Spleen (tissue), 11 donors: ENCODE results near the gene NBEA. TPM values are rescaled to one million over a fixed set of nuclear protein-coding genes. Genes with fewer than 3 reads are reported as not detected.

ENCODE experiments used
- DNase-seq: peaks from one replicate; pipeline ENCODE4 v3.0.0-alpha.2; 2020
- H3K27ac ChIP-seq, 8 donors: fragments of 200-600 bp; sonication (generic) in 7 of 8; 1 replicate in 4 of 8; 2 replicates in 4 of 8; pipeline versions ENCODE4 v1.5.0 to v1.8.0; 2016 to 2021; ENCODE audit warnings: inconsistent platforms in 4 of 8, mild to moderate bottlenecking in 4 of 8, moderate library complexity in 1 of 8
- H3K27me3 ChIP-seq, 7 donors: fragments of 200-600 bp; sonication (generic) in 6 of 7; replicated peaks in 1 of 7; 1 replicate in 4 of 7; 2 replicates in 3 of 7; pipeline versions ENCODE4 v1.5.0 to v1.8.0; 2016 to 2021; ENCODE audit warnings: inconsistent platforms in 3 of 7, mild to moderate bottlenecking in 1 of 7
- H3K36me3 ChIP-seq, 6 donors: fragments of 200-600 bp; sonication (generic) in 5 of 6; 1 replicate in 4 of 6; 2 replicates in 2 of 6; pipeline versions ENCODE4 v1.5.0 to v1.8.0; 2016 to 2021; ENCODE audit warnings: inconsistent platforms in 2 of 6
- H3K4me1 ChIP-seq, 6 donors: fragments of 200-600 bp; sonication (generic) in 5 of 6; 1 replicate in 3 of 6; 2 replicates in 3 of 6; pipeline versions ENCODE4 v1.5.0 to v1.8.0; 2016 to 2021; ENCODE audit warnings: inconsistent platforms in 3 of 6
- H3K4me3 ChIP-seq, 8 donors: fragments of 200-600 bp; sonication (generic) in 7 of 8; 1 replicate in 4 of 8; 2 replicates in 4 of 8; pipeline versions ENCODE4 v1.5.0 to v1.8.0; 2016 to 2021; ENCODE audit warnings: inconsistent platforms in 4 of 8, mild to moderate bottlenecking in 4 of 8, moderate library complexity in 2 of 8
- H3K9me3 ChIP-seq, 8 donors: fragments of 200-600 bp; sonication (generic) in 7 of 8; 1 replicate in 4 of 8; 2 replicates in 4 of 8; pipeline versions ENCODE4 v1.5.0 to v1.8.0; 2016 to 2021; ENCODE audit warnings: inconsistent platforms in 4 of 8
- POLR2A ChIP-seq, 3 donors: fragments of 450-650 bp; IDR thresholded peaks; one replicate each; pipeline ENCODE4 v1.5.1; 2017; ENCODE audit warnings: antibody characterized with exemption in 3 of 3, mild to moderate bottlenecking in 1 of 3
- POLR2AphosphoS5 ChIP-seq, 3 donors: sonication (generic); formaldehyde crosslinking; IDR thresholded peaks; one replicate each; pipeline ENCODE4 v1.5.1; 2017; ENCODE audit warnings: antibody characterized with exemption in 3 of 3
- WGBS, 5 donors: extraction: QIAGEN DNeasy Blood & Tissue Kit in 3 of 5; methylation state at CpG; one replicate each; pipeline versions ENCODE4 v1.1.5 to v1.1.7; 2013 to 2018; 5-methylcytosine and 5-hydroxymethylcytosine counted together
- intact Hi-C: fragments of 100-400 bp; cut with DNase I; formaldehyde crosslinking; loops from one replicate; pipeline ENCODE4 v1.15.0; 2023; ENCODE audit warnings: low total_unique reads
- polyA plus RNA-seq, 3 donors: library from polyadenylated mRNA; stranded (reverse); fragments of 200-250 nt; gene quantifications; one replicate each; pipeline ENCODE4 v1.2.1, GENCODE V29; 2013
- total RNA-seq, 7 donors: library from RNA; depleted of rRNA in 3 of 7; stranded (reverse); fragments of >200 nt in 3 of 7; fragmentation: NEBNext Ultra II Directional in 4 of 7; extraction: Animal tissue kit (Norgen Biotek cat#: 25700) in 4 of 7; gene quantifications; one replicate each; pipeline versions ENCODE4 v1.1.0 to v1.2.1, GENCODE V29; 2016 to 2021
- TF ChIP-seq, protein P1 (sequence below), 11 experiments: fragments of 200-600 bp in 7 of 11; fragments of 450-650 bp in 4 of 11; sonication (generic) in 4 of 11; IDR thresholded peaks in 8 of 11; conservative IDR thresholded peaks in 3 of 11; 1 replicate in 7 of 11; 2 replicates in 4 of 11; pipeline versions ENCODE4 v1.4.0 to v1.8.0; 2016 to 2021; ENCODE audit warnings: antibody characterized with exemption in 11 of 11, inconsistent platforms in 4 of 11, mild to moderate bottlenecking in 1 of 11
- donor health status: healthy with polysubstance abuse.
- donor health status: DM: no; HTN: no; CAD: no; lungs with moderate emphysema.
- donor health status: DM: no; HTN: no; CAD: no.
- donor health status: Bipolar disorder and iron deficiency.
- donor health status: healthy.
- donor health status: DM: no; HTN: no; CAD: no.
- donor health status: DM: yes; HTN: yes; CAD: no.

NBEA gene
- total and polyA plus RNA-seq, 10 donors, result 1.8 to 27.7 (median 12.9) TPM

DNA sequence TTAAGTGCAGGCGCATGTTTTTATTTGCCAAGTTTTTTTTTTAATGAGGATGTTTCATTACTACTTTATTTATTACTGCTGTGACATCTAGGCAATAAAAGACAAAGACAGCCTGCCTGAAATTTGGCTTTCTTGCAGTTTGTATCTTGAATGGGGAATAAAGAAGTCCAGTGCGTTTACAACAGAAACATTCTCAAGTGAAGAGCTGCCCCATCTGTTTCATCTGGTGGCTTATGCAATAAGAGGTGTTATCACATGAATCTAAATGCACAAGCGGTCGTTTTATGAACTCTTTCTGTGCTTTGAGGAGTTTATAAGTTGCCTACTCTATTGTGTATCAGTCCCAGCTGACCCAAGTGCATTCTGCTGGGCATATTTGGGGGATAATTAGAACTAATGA lies 547.0 kb downstream of the NBEA start:
- H3K27ac ChIP-seq, result no peak overlapping the region
- intact Hi-C loops, result no loop called here
- no peaks in the 10 kb centered on the region for H3K36me3 ChIP-seq
- 77 to 94% (median 85%) methylated on average over 4 of the region's 4 CpGs for WGBS, 5 donors
- no peaks in the 10 kb centered on the region for H3K27me3 ChIP-seq
- TF ChIP-seq POLR2A (IDR thresholded peaks at IDR 0.05), result no peak
- no peak for TF ChIP-seq POLR2AphosphoS5 (IDR thresholded peaks at IDR 0.05)
- TF ChIP-seq, protein P1, sequence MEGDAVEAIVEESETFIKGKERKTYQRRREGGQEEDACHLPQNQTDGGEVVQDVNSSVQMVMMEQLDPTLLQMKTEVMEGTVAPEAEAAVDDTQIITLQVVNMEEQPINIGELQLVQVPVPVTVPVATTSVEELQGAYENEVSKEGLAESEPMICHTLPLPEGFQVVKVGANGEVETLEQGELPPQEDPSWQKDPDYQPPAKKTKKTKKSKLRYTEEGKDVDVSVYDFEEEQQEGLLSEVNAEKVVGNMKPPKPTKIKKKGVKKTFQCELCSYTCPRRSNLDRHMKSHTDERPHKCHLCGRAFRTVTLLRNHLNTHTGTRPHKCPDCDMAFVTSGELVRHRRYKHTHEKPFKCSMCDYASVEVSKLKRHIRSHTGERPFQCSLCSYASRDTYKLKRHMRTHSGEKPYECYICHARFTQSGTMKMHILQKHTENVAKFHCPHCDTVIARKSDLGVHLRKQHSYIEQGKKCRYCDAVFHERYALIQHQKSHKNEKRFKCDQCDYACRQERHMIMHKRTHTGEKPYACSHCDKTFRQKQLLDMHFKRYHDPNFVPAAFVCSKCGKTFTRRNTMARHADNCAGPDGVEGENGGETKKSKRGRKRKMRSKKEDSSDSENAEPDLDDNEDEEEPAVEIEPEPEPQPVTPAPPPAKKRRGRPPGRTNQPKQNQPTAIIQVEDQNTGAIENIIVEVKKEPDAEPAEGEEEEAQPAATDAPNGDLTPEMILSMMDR (IDR thresholded peaks at IDR 0.05 in 8 of 11, conservative IDR thresholded peaks at IDR 0.05 in 3 of 11), result no peak
- H3K4me1 ChIP-seq, result no peaks in the 10 kb centered on the region
- H3K4me3 ChIP-seq, result no peak overlapping the region
- peaks cover 0 to 2% (median under 1%) of the 10 kb centered on the region in 8 donors for H3K9me3 ChIP-seq
- DNase-seq, result no peak

DNA sequence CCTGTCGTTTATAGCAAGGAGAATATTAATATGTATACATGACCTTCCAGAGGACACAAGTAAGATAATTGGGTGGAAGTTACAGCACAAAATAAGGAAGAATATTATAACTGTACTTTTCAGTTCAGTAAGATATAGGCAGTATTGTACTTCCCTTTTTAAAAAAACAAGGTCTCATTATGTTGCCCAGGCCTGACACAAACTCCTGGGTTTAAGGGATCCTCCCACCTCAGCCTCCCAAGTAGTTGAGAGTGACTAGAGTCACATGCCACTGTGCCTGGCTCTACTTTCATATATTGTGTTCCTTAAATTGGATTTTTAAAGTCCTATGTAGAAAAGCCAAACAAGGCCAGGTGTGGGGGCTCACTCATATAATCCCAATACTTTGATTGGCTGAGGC lies 553.9 kb downstream of the NBEA start:
- DNase-seq, result no peak
- Histone ChIP-seq H3K27ac (no peak overlapping the region), H3K36me3 (no peaks in the 10 kb centered on the region), H3K27me3 (no peaks in the 10 kb centered on the region), H3K9me3 (peaks cover 0 to 19% (median 12%) of the 10 kb centered on the region in 8 donors), H3K4me3 (no peak overlapping the region), H3K4me1 (no peaks in the 10 kb centered on the region)
- intact Hi-C loops, result no loop called here
- whole genome bisulfite sequencing, 5 donors, result 51 to 71% (median 64%) methylated on average over 1 of the region's 1 CpG
- TF ChIP-seq POLR2AphosphoS5 (IDR thresholded peaks at IDR 0.05) (no peak), POLR2A (IDR thresholded peaks at IDR 0.05) (no peak)
- TF ChIP-seq, protein P1 (IDR thresholded peaks at IDR 0.05 in 8 of 11, conservative IDR thresholded peaks at IDR 0.05 in 3 of 11), result no peak

DNA sequence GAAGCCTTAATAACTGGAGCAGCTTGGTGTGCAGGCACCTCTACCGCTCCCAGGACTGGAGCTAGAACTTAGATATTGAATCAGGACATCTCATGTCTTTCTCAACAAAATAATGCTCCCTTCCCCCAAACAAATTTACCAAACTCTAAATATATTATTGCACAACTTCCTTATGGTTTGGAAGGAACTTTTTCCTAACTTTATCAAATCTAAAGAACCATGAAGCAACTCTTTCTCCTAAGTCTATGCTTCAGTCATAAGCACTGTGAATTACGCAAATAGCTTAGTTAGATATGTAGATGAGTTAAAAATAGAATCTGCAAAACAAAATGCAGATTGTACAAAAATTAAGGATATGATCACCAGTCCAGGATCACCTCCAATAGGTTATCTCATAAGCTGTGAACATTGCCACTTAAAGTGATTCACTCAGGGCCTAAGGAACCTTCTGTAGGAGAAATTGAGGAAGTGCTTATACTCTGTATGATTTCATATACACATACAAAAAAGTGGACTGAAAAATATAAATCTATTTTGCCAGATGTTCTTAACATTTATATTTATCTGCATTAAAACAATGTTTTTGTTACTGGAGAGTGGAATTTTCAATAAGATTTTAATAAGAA lies 554.8 kb downstream of the NBEA start:
- 61 to 87% (median 78%) methylated on average over 2 of the region's 2 CpGs for WGBS, 5 donors
- Histone ChIP-seq H3K27ac (no peak overlapping the region), H3K4me3 (no peak overlapping the region)

DNA sequence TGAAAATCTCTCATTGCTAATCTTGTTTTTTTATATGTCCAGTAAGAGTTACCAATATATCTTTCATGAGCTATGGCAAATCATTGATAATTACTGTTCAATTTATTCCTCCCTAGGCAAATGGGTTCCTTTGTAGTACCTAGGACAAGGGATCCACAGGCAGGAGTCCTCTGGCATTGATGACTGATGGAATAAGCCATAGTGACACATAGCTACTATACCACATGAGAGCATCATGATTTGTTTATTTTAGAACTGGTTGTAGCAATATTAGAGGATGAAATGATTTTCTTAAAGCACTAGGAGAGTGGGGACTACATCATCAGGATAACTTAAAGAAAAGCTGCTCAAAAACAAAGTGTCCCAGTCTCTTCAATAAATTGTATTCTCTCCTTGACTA lies 556.2 kb downstream of the NBEA start:
- TF ChIP-seq POLR2A (IDR thresholded peaks at IDR 0.05), result no peak
- TF ChIP-seq POLR2AphosphoS5 (IDR thresholded peaks at IDR 0.05), result no peak
- TF ChIP-seq, protein P1 (IDR thresholded peaks at IDR 0.05 in 8 of 11, conservative IDR thresholded peaks at IDR 0.05 in 3 of 11), result no peak
- H3K9me3 ChIP-seq, result peaks cover 0 to 19% (median 12%) of the 10 kb centered on the region in 8 donors
- no peak overlapping the region for H3K27ac ChIP-seq
- intact Hi-C loops, result no loop called here
- no peaks in the 10 kb centered on the region for H3K27me3 ChIP-seq
- no peak overlapping the region for H3K4me3 ChIP-seq
- H3K4me1 ChIP-seq, result no peaks in the 10 kb centered on the region
- H3K36me3 ChIP-seq, result no peaks in the 10 kb centered on the region
- DNase-seq, result no peak

More for the DNA sequence above, 554.8 kb downstream of the NBEA start:
- peaks cover 0 to 19% (median 12%) of the 10 kb centered on the region in 8 donors for H3K9me3 ChIP-seq
- no peak for DNase-seq
- H3K27me3 ChIP-seq, result no peaks in the 10 kb centered on the region
- no peaks in the 10 kb centered on the region for H3K4me1 ChIP-seq
- intact Hi-C loops, result no loop called here
- H3K36me3 ChIP-seq, result no peaks in the 10 kb centered on the region
- TF ChIP-seq POLR2A (IDR thresholded peaks at IDR 0.05) (no peak), POLR2AphosphoS5 (IDR thresholded peaks at IDR 0.05) (no peak)
- TF ChIP-seq, protein P1 (IDR thresholded peaks at IDR 0.05 in 8 of 11, conservative IDR thresholded peaks at IDR 0.05 in 3 of 11), result no peak
